GM12872 (cell line): ENCODE measurements around the gene MMP25.

ENCODE experiments used
- CTCF ChIP-seq: IDR thresholded peaks from 3 replicates; pipeline ENCODE4 v1.5.1; 2011; ENCODE audit warnings: low read depth, mild to moderate bottlenecking, low read length, moderate library complexity; ENCODE audit not compliant: insufficient read depth

Gene MMP25

GRCh38 chr16:3045758-3046640, at the start of gene MMP25:
Gene MMP25, plus strand, starts transcription at chr16:3046561. Its CDS starts 357 bp downstream, at chr16:3046918.
- no peak for TF ChIP-seq CTCF

DNA sequence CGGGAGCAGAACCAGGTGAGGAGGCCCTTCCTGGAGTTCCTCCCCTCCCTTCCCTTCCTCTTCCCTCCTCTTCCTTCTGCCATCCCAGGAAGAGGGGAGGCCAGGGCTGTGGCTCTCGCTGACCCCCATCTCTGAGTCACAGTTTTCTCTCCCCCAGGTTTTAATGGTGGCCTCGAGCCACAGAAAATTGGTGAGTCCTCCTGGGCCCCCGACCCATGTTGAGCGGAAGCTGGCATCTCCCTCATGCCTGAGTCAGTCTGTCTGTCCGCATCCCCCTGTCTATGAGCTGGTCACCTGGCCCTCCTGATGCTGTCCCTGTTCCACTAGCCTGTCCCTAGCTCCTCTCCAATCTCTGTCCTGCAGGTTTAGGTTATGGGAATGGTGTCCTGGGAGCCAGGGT, 46.4 kb upstream of the MMP25 start:
- TF ChIP-seq CTCF = no peak

DNA sequence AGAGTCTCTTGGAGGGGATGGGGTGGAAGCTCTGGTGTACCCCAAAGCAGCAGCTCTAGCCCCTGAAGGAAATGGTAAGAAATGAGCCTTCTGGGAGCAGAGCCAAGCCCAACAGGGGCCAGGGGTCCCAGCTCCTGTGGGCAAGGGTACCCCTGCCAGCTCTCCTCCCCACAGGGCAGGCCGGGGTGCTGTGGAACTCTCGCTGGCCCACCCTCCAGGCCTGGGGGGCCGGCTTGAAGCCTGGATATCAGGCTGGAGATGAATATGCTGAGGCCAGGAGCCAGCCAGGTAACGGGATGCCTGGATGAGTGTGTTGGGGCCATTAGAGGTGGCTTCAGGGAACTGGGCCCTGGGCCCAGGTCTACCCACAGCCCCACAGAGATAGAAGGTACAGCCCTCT, 45.8 kb upstream of the MMP25 start:
- no peak for TF ChIP-seq CTCF

DNA sequence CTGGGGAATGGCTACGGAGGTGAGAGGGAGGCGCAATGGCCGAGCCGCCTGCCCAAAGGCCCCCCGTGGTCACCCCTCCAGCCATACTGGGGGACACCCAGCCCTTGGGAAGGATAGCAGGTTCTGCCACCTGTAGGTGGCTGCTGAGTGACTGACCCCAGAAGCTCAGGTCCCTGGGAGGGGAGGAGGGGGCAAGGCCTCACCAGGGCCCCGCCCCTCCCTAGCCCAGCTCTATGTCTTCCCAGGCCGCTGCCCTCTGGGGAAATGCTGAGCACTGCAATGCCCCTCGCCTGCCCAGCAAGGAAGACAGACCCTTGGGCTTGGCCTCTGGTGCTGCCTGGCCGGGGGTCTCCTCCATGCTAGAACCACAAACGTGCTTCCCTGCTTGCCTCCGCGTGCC, 45.0 kb upstream of the MMP25 start:
- TF ChIP-seq CTCF = no peak

DNA sequence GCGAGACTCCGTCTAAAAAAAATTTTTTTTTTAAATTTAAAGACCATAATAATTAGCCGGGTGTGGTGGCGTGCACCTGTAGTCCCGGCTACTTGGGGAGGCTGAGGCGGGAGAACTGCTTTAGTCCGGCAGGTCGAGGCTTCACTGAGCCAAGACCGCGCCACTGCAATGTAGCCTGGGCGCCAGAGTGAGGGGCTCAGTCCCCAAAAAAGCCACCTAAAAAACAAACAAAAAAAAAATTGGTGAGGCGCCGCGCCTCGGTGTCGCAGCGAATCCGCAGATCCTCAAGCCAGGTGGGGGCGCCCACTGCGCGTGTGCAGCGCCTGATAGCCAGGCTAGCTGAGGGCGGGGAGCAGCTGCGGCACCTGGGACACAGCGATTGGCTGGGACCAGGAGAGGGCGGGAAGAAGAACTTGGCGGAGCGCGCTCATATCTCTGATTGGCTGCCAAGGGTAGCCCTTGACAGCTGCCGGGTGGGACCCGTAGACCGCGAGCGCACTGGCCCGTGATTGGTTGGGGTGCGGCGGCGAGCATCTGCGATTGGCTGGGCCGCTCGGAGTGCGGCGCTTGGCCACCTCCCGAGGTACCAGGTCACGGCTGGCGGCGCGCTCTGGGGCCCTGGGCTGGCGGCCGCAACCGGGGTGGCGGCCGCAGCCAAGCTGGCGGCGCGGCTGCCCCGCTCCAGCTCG, 42.6 kb upstream of the MMP25 start:
- peak; percentile 56 for TF ChIP-seq CTCF

DNA sequence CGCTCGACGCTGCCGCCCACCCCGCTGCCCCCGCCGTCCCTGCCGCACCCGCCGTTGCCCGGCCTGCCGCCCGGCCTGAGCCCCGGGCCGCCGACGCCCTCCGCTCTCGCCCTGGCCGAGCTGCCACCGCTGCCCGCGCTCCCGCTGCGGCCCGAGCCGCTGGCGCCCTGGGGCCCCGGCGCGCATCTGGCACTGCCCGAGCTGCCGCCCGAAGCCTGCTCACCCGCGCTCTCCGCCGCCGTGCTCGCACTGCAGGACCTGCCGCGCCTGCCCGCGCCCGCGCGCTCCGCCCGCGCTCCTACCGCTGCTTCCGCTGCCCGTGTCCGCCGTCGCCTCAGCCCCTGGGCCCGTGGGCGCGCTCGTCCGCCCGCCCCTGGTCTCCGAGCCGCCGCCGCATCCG, 42.0 kb upstream of the MMP25 start:
- TF ChIP-seq CTCF = no peak

DNA sequence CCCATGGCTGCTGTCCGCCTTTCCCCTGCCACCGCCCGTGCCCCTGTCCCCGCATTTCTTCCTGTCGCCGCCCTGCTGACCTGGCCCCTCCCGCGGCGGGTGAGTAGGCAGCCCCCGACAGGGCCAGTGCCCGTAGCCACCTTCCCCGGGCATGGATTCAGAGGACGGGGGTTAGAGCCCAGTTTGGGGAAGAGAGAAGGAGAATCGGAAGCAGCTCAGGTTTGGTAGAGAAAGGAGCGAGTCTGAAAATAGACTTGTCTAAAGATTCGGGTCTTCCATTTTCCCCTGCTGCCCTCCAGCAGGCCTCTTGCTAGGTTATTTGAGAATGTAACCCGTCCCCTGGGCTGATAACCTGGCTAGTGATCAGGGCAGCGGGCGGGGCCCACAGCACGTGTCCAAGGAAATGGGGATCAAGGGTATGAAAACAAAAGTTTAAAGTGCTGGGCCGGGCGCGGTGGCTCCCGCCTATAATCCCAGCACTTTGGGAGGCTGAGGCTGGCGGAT, 41.5 kb upstream of the MMP25 start:
- no peak for TF ChIP-seq CTCF
